ENCODE results near the gene ACMSD.
"Not testable (repeated sequence)": the region's sequence is repeated elsewhere in the genome, so short reads cannot be mapped to it uniquely, and the experiment has no call there.

Gene ACMSD

DNA sequence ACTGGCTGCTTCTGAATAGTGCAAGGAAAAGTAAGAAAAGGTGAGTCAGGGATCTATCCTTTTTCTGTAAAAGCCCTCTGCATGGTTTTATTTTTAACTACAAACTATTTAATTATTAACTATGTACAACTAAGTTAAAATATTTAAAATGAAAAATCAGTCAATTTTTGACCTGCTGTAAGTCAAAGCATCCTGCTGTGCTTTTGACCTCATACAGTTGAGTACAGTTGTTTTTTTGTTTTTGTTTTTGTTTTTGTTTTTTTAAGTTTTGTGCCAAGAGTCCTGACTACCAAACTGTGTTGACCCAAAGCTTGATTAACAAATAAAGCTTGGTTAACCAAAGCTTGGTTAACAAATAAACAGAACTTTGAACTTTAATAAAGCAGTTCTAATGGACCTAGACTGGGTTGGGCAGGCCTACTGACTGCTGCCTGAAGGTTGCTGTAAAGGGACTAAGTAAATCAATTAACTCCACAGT is at the start of gene ACMSD:
ACMSD (plus strand) TSS at position 474 of the 478 bp plus-strand sequence. CDS start 67 bp downstream, outside the sequence.
- DNase-seq (ENCODE audit: low spot score), result no peak

GRCh38 chr2:134790487-134790886 is 47.9 kb upstream of the ACMSD start:
- no peak for DNase-seq (ENCODE audit: low spot score)

- DNase-seq (ENCODE audit: low spot score), result no peak
These were observed 46.8 kb upstream of the ACMSD start for GRCh38 chr2:134791616-134792015.

DNA sequence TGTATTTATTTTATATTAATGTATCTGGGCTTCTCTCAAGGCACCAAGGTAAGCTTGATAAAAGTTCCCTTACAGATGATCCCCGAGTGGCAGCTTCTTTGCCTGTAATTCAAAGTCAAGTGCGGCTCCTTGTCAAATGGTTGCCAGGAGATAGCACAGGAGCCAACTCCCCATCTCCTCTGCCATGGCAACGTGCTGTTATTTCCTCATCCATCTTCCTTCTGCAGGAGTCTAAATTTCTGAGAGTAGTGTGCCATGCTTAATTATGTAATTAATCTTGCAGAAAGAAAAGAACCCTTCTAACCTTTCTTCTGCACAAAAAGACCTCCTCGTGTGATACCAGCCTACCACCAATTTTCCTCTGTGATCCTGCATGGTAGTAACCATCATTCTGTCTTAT is 46.2 kb upstream of the ACMSD start:
- DNase-seq (ENCODE audit: low spot score), result no peak

DNA sequence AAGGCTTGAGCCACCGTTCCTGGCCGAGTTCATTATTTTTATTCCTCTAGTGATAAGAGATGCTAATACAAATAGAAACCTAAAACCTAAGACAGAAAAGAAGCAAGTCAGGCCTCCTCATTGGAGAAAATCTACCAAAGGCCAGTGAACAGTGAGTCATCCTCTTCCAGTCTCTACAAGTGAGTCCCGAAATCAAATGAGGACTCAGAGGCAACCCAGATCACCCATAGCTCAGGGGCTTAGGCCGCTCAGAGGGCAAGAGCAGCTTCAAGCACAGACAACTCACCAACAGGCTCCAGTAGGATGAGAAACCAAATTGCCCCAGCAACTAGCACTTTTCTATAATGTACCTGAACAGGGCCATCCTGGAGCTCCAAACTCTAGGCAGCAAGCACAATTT is 42.7 kb upstream of the ACMSD start:
- DNase-seq (ENCODE audit: low spot score), result no peak

GRCh38 chr2:134796373-134796772 is 42.0 kb upstream of the ACMSD start:
- DNase-seq (ENCODE audit: low spot score), result no peak

- no peak for DNase-seq (ENCODE audit: low spot score)
These were observed 38.5 kb upstream of the ACMSD start for GRCh38 chr2:134799936-134800335.

- DNase-seq (ENCODE audit: low spot score), result no peak
These were observed 38.1 kb upstream of the ACMSD start for GRCh38 chr2:134800341-134800740.

GRCh38 chr2:134803609-134804405 is 34.6 kb upstream of the ACMSD start:
- DNase-seq (ENCODE audit: low spot score), result not testable (repeated sequence)

- no peak for DNase-seq (ENCODE audit: low spot score)
These were observed 22.7 kb upstream of the ACMSD start for GRCh38 chr2:134815741-134816140.

- peak; percentile 20 for DNase-seq (ENCODE audit: low spot score)
These were observed 20.1 kb upstream of the ACMSD start for GRCh38 chr2:134818321-134818720.

- DNase-seq (ENCODE audit: low spot score), result peak; percentile 38
These were observed 19.1 kb upstream of the ACMSD start for GRCh38 chr2:134819334-134819733.

DNA sequence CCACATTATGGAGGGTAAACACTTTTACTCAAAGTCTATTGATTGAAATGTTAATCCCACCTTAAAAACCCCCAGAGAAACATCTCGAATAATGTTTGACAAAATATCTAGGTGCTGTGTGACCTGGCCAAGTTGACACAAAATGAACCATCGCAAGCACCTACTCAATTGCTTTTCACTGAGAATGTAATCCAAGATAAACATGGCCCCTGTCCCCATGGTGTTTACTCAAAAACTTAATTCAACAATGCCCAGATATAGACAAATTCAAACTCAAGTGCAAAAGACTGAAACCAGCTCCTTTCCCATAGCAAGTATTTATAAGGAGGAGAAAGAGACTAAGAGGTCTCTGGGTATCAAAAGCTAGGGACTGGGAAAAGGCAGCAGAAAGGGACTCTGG is 15.0 kb upstream of the ACMSD start:
- no peak for DNase-seq (ENCODE audit: low spot score)

DNA sequence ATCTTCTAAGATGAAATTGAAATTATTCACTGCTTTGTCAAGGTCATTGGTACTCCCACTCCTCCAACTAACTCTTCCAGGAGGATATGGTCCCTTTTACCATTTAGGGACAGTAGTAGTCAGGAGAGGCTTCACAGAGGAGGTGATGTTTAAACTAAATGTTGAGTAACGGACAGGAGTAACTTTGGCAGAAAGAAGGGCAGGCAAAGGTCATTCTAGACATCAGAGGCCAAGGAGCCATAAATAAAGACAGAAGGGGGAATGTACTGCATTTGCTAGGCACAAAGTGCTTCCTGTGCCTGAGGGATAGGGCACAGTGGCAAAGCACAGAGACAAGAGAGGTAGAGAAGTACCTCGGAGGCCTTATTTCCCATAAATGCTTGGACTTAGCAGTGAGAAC is 14.6 kb upstream of the ACMSD start:
- DNase-seq (ENCODE audit: low spot score), result no peak

GRCh38 chr2:134825716-134826115 is 12.7 kb upstream of the ACMSD start:
- not testable (repeated sequence) for DNase-seq (ENCODE audit: low spot score)

- no peak for DNase-seq (ENCODE audit: low spot score)
These were observed 2.9 kb upstream of the ACMSD start for GRCh38 chr2:134835471-134835870.

- DNase-seq (ENCODE audit: low spot score), result peak; percentile 45
These were observed 1.4 kb upstream of the ACMSD start for GRCh38 chr2:134836986-134837385.

DNA sequence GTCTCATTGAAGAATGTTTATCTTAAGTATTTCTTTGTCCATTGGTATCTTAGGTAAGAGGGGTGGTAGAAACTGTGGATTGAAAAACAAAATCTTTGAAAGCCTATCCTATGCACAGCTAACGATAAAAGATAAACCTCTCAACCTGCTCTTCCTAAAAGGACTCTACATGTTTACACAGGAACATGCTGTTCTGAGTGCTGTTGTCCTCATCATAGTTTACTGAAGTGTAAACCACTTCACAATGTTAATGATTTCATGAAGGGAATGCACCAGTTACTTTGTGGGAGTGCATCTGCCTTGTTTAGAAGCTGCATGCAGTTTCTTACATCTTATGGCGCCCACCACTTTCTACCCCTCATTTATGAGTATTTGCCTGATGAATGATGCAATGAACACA is 1.2 kb downstream of the ACMSD start:
- DNase-seq (ENCODE audit: low spot score), result no peak

DNA sequence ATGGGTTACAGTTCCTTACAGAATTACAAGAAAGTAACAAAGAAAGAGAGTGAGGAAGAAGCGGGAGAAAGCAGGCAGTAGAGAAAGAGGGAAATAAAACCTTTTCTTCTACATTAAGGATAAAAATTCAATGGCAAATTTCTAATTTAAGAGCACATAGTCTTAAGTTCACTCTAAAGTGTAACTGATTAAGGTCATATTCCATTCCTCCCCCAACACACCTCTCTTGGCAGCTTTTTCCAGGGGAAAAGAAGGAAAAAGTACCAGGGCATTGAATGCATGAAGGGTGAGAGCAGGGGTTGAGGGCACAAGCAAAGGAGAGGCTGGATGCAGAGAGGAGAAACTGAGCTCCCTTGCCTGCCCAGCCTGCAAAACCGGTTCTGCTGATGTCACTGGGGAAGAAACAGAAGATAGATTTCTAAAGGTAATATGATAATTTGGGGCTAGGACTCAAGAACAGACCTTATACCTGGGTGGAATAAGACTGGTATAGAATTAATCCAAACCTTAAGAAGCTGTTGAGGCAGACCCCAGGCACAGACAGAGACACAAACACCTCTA is 4.6 kb downstream of the ACMSD start:
- DNase-seq (ENCODE audit: low spot score), result no peak

GRCh38 chr2:134843968-134844367 is 5.6 kb downstream of the ACMSD start:
- DNase-seq (ENCODE audit: low spot score), result no peak

- DNase-seq (ENCODE audit: low spot score), result no peak
These were observed 6.6 kb downstream of the ACMSD start for GRCh38 chr2:134845028-134845427.

GRCh38 chr2:134845719-134846118 is 7.3 kb downstream of the ACMSD start:
- peak; percentile 34 for DNase-seq (ENCODE audit: low spot score)

DNA sequence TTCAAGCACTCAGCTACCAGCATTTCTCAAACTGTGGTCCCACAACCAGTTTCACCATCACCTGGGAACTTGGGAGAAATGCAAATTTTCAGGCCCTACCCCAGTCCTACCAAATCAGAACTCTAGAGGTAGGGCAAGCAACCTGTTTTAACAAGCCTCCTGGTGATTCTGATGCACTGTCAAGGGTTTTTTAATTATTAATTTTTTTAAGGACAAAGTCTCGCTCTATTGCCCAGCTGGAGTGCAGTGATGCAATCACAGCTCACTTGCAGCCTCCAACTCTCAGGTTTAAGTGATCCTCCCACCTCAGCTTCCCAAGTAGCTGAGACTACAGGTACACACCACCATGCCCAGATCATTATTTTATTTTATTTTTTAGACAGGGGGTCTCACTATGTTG is 7.8 kb downstream of the ACMSD start:
- no peak for DNase-seq (ENCODE audit: low spot score)

- not testable (repeated sequence) for DNase-seq (ENCODE audit: low spot score)
These were observed 9.2 kb downstream of the ACMSD start for GRCh38 chr2:134847582-134847981.
